ENCODE results near the gene MBP. TPM values are rescaled to one million over a fixed set of nuclear protein-coding genes. Genes with fewer than 3 reads are reported as not detected.
A peak's percentile ranks its signal among the peaks of the same experiment; 100 is the strongest.

MBP gene
- total and polyA plus RNA-seq, 2 donors (not counting 1 experiment from before 2014, with no cell fraction given), result 2.3 to 3.6 TPM

DNA sequence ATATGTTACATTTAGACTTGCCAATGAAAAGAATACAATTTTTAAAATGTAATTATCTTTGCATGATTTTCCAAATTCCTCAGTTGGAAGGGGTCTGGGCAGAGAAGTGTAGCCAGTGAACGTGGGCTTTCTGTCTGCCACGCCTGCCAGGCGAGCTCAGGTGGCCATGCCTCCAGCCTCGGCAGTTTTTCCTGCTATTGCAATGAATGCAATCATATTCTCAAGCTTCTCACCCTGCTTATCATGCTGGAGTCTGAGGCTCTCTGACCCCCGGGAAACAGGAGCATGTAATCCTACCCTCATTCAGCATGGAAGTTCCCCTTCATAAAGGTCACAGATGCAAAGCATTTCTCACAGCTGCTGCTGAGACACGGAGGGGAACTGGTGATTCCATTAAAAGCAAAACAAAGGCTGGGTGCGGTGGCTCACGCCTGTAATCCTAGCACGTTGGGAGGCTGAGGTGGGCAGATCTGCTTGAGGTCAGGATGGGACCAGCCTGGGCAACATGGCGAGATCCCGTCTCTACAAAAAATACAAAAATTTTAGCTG, 154.8 kb downstream of the MBP start:
- Histone ChIP-seq H3K36me3 (ENCODE audit: control insufficient read depth, insufficient read depth, low read length) (no peaks in the 10 kb centered on the region), H4K20me1 (ENCODE audit: control insufficient read depth, extremely low read depth, insufficient read depth, low read length) (no peaks in the 10 kb centered on the region), H3K4me1 (ENCODE audit: control insufficient read depth, extremely low read depth, insufficient read depth, low read length) (no peaks in the 10 kb centered on the region), H3K4me2 (ENCODE audit: extremely low read depth, insufficient read depth, low read length) (no peak overlapping the region), H3K9me3 (ENCODE audit: control insufficient read depth, insufficient read depth, low read depth, low read length) (no peaks in the 10 kb centered on the region), H3K27me3 (ENCODE audit: control insufficient read depth, insufficient read depth, low read length) (no peaks in the 10 kb centered on the region), H3K79me2 (ENCODE audit: control insufficient read depth, insufficient read depth, low read length) (no peaks in the 10 kb centered on the region), H3K27ac (ENCODE audit: insufficient read depth, low read length) (no peak overlapping the region), H3K9ac (ENCODE audit: insufficient read depth, low read length) (no peak overlapping the region), H2AFZ (ENCODE audit: low read length) (no peak overlapping the region), H3K4me3 (replicated peaks in 1 of 4; ENCODE audit: control extremely low read depth in 1 of 4, insufficient read depth in 1 of 4, low read depth in 3 of 4, low read length in 4 of 4) (no peak overlapping the region)
- peak in 1 of 2 donors; percentile 17 for DNase-seq (ENCODE audit: low read depth in 2 of 2)
- TF ChIP-seq EZH2 (IDR thresholded peaks at IDR 0.05; ENCODE audit: low read length, missing control alignments), result no peak
- TF ChIP-seq, protein P1, sequence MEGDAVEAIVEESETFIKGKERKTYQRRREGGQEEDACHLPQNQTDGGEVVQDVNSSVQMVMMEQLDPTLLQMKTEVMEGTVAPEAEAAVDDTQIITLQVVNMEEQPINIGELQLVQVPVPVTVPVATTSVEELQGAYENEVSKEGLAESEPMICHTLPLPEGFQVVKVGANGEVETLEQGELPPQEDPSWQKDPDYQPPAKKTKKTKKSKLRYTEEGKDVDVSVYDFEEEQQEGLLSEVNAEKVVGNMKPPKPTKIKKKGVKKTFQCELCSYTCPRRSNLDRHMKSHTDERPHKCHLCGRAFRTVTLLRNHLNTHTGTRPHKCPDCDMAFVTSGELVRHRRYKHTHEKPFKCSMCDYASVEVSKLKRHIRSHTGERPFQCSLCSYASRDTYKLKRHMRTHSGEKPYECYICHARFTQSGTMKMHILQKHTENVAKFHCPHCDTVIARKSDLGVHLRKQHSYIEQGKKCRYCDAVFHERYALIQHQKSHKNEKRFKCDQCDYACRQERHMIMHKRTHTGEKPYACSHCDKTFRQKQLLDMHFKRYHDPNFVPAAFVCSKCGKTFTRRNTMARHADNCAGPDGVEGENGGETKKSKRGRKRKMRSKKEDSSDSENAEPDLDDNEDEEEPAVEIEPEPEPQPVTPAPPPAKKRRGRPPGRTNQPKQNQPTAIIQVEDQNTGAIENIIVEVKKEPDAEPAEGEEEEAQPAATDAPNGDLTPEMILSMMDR (conservative IDR thresholded peaks at IDR 0.05 in 1 of 2, IDR thresholded peaks at IDR 0.05 in 1 of 2; ENCODE audit: low read depth in 1 of 2, low read length in 2 of 2), result no peak

DNA sequence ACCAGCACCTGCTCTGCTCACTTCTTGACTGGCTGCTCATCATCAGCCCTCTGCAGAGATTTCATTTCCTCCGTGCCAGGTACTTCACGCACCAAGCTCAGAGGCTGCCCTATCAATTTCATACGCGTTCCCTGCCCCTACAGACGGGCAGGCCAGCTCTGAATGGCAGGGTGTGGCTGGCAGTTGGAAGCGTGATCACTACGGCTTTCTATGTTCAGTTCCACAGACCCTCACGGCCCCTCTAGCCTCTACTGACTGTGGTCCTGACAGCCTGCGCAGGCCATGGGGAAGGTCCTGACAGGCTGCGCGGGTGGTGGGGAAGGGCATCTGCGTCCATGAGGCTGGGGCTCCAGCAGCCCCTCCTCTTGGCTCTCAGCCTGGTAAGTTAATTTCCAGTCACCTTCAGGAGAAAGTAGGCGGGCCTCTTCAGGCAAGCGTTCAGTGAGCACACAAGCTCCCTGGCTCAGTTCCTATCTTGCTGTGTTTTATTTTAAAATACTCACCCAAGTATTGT, 155.4 kb downstream of the MBP start:
- no peaks in the 10 kb centered on the region for H3K79me2 ChIP-seq (ENCODE audit: control insufficient read depth, insufficient read depth, low read length)

DNA sequence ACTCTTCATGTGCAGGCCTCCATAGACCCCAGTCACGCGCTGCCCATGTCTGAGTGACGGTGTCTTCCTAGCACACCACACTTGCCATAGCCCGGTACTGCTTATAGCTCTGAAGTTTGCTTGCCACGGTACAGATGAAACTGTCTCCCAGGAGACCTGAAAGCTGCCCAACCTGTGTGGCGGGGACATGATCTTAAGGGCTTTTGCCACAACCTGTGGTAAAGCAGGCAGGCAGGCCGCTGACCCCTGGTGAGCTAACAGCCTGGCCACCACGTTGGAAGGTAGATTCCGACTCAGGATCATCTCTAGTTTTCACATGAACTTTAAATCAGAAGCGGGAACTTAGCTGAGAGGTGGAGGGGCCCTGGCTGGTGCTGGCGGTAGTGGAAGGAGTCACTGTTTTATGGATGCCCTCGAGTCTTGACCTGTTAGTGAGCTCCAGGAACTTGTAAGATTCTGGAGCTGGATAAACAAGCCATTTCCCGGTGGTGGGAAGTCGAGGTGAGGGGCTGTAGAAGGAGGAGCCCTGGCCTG, 156.9 kb downstream of the MBP start:
- DNase-seq (ENCODE audit: low read depth in 2 of 2), result no peak
- no peak overlapping the region for H3K27ac ChIP-seq (ENCODE audit: insufficient read depth, low read length)
- no peak for TF ChIP-seq EZH2 (IDR thresholded peaks at IDR 0.05; ENCODE audit: low read length, missing control alignments)
- TF ChIP-seq, protein P1 (conservative IDR thresholded peaks at IDR 0.05 in 1 of 2, IDR thresholded peaks at IDR 0.05 in 1 of 2; ENCODE audit: low read depth in 1 of 2, low read length in 2 of 2), result no peak

More for the DNA sequence above, 155.4 kb downstream of the MBP start:
- Histone ChIP-seq H3K4me2 (ENCODE audit: extremely low read depth, insufficient read depth, low read length) (no peak overlapping the region), H3K27me3 (ENCODE audit: control insufficient read depth, insufficient read depth, low read length) (no peaks in the 10 kb centered on the region), H3K4me3 (replicated peaks in 1 of 4; ENCODE audit: control extremely low read depth in 1 of 4, insufficient read depth in 1 of 4, low read depth in 3 of 4, low read length in 4 of 4) (no peak overlapping the region), H3K9me3 (ENCODE audit: control insufficient read depth, insufficient read depth, low read depth, low read length) (no peaks in the 10 kb centered on the region), H4K20me1 (ENCODE audit: control insufficient read depth, extremely low read depth, insufficient read depth, low read length) (no peaks in the 10 kb centered on the region), H3K27ac (ENCODE audit: insufficient read depth, low read length) (no peak overlapping the region), H3K4me1 (ENCODE audit: control insufficient read depth, extremely low read depth, insufficient read depth, low read length) (no peaks in the 10 kb centered on the region), H3K9ac (ENCODE audit: insufficient read depth, low read length) (no peak overlapping the region), H3K36me3 (ENCODE audit: control insufficient read depth, insufficient read depth, low read length) (no peaks in the 10 kb centered on the region), H2AFZ (ENCODE audit: low read length) (no peak overlapping the region)
- TF ChIP-seq, protein P1 (conservative IDR thresholded peaks at IDR 0.05 in 1 of 2, IDR thresholded peaks at IDR 0.05 in 1 of 2; ENCODE audit: low read depth in 1 of 2, low read length in 2 of 2), result no peak
- no peak for TF ChIP-seq EZH2 (IDR thresholded peaks at IDR 0.05; ENCODE audit: low read length, missing control alignments)
- no peak for DNase-seq (ENCODE audit: low read depth in 2 of 2)

More for the DNA sequence above, 156.9 kb downstream of the MBP start:
- Histone ChIP-seq H4K20me1 (ENCODE audit: control insufficient read depth, extremely low read depth, insufficient read depth, low read length) (no peaks in the 10 kb centered on the region), H2AFZ (ENCODE audit: low read length) (no peak overlapping the region), H3K4me1 (ENCODE audit: control insufficient read depth, extremely low read depth, insufficient read depth, low read length) (no peaks in the 10 kb centered on the region), H3K36me3 (ENCODE audit: control insufficient read depth, insufficient read depth, low read length) (no peaks in the 10 kb centered on the region), H3K79me2 (ENCODE audit: control insufficient read depth, insufficient read depth, low read length) (no peaks in the 10 kb centered on the region), H3K27me3 (ENCODE audit: control insufficient read depth, insufficient read depth, low read length) (no peaks in the 10 kb centered on the region), H3K4me2 (ENCODE audit: extremely low read depth, insufficient read depth, low read length) (no peak overlapping the region), H3K4me3 (replicated peaks in 1 of 4; ENCODE audit: control extremely low read depth in 1 of 4, insufficient read depth in 1 of 4, low read depth in 3 of 4, low read length in 4 of 4) (no peak overlapping the region), H3K9ac (ENCODE audit: insufficient read depth, low read length) (no peak overlapping the region), H3K9me3 (ENCODE audit: control insufficient read depth, insufficient read depth, low read depth, low read length) (no peaks in the 10 kb centered on the region)
